ENCODE results near the gene GSK3A. TPM values are rescaled to one million over a fixed set of nuclear protein-coding genes. Genes with fewer than 3 reads are reported as not detected.

The GSK3A gene
- total and polyA plus RNA-seq, 9 of the 15 experiments (the other 6 are each of a cell fraction or from before 2014, with no cell fraction given), result 0.62 to 90.7 (median 33.3) TPM

DNA sequence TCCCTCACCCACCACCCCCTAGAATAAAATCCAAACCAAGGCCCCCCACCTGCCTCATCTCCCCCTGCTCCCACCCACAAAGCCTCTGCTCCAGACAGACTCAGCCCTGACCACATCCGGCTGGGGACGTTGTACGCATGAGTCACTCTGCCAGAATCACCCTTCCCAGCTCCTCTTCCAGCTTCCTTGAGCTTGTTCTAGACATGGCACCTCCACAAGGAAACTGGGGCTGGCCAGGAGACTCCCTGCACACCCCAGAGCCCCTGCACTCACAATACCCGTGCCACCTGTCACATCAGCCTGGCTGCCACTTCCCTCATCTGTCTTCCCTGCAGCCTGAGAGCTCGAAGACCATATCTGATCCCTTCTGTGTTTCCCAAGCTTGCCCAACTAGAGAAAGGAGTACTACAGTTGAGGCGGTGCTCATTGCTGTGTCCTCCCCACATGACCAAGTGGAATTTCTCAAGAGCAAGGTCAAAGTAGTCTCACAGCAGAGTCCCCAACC, 34.6 kb downstream of the GSK3A start (continued):
- TF ChIP-seq, protein P1, sequence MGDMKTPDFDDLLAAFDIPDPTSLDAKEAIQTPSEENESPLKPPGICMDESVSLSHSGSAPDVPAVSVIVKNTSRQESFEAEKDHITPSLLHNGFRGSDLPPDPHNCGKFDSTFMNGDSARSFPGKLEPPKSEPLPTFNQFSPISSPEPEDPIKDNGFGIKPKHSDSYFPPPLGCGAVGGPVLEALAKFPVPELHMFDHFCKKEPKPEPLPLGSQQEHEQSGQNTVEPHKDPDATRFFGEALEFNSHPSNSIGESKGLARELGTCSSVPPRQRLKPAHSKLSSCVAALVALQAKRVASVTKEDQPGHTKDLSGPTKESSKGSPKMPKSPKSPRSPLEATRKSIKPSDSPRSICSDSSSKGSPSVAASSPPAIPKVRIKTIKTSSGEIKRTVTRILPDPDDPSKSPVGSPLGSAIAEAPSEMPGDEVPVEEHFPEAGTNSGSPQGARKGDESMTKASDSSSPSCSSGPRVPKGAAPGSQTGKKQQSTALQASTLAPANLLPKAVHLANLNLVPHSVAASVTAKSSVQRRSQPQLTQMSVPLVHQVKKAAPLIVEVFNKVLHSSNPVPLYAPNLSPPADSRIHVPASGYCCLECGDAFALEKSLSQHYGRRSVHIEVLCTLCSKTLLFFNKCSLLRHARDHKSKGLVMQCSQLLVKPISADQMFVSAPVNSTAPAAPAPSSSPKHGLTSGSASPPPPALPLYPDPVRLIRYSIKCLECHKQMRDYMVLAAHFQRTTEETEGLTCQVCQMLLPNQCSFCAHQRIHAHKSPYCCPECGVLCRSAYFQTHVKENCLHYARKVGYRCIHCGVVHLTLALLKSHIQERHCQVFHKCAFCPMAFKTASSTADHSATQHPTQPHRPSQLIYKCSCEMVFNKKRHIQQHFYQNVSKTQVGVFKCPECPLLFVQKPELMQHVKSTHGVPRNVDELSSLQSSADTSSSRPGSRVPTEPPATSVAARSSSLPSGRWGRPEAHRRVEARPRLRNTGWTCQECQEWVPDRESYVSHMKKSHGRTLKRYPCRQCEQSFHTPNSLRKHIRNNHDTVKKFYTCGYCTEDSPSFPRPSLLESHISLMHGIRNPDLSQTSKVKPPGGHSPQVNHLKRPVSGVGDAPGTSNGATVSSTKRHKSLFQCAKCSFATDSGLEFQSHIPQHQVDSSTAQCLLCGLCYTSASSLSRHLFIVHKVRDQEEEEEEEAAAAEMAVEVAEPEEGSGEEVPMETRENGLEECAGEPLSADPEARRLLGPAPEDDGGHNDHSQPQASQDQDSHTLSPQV (IDR thresholded peaks at IDR 0.05), result peak; percentile 67
- TF ChIP-seq BACH1 (tag; IDR thresholded peaks at IDR 0.05) (no peak), ETS2 (tag; IDR thresholded peaks at IDR 0.05; ENCODE audit: borderline replicate concordance, poor library complexity, severe bottlenecking) (no peak)

DNA sequence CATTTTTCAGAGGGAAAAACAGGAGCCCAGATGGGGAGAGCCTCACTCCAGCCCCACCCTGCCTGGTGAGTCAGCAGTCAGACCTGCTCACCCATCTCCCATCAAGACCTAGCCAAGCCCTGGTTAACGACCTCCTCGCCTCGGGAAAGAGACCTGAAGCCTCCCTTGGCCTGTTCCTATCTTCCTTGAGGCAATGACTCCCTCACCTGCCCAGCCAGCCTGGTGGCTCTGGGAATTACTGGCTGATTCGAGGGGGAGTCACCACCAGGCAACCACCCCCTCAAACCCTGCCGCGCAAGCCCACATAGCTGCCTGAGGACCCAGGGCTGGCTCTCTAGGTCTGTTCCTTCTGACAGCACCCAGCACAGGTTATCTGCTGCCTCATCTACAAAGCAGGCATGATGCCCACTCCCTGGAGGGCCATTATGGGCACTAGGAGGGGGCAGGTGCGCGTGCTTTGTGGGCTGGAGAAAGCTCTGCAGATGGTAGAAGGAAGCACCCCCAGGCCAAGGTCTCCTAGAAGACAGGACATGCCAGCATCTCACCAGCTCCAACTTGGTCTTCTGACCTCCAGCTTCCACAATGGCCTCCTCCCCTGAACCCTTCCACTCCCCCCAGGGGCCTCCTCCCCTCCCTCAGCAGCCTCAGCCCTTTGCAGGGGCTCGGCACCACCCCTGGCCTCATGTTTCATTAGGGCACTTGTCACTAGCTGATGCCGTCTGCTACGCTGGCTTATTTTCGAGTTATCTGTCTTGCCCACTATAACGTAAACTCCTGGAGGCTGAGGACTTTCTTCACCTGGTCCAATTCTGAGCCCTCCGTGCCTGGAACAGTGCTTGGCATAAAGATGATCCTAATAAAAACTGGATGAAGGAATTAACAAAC, 35.3 kb downstream of the GSK3A start:
- Histone ChIP-seq H3K9me3 (replicated peaks; ENCODE audit: control insufficient read depth, insufficient read depth, low read depth, low read length) (no peaks in the 10 kb centered on the region), H3K27ac (ENCODE audit: extremely low read depth, low read depth, low read length) (peak overlapping the region; percentile 80), H3K4me3 (no peak overlapping the region), H2AFZ (ENCODE audit: low read depth, low read length) (no peak overlapping the region), H3K4me1 (replicated peaks in 1 of 2; ENCODE audit: control insufficient read depth in 2 of 2, insufficient read depth in 2 of 2, low read length in 2 of 2) (peaks cover 24 to 27% of the 10 kb centered on the region in 2 experiments), H3K36me3 (ENCODE audit: control insufficient read depth, insufficient read depth, low read length) (peaks cover 94% of the 10 kb centered on the region), H3K4me2 (ENCODE audit: insufficient read depth, low read length) (peak overlapping the region; percentile 57), H3K79me2 (ENCODE audit: control insufficient read depth, insufficient read depth, low read length) (peaks cover 79% of the 10 kb centered on the region), H3K9me1 (ENCODE audit: control insufficient read depth, insufficient read depth, low read length) (no peaks in the 10 kb centered on the region), H4K20me1 (replicated peaks; ENCODE audit: control insufficient read depth, insufficient read depth, low read length) (no peaks in the 10 kb centered on the region; the same call in 1 of the 2 replicates), H3K9ac (ENCODE audit: insufficient read depth in 1 of 2, low read depth in 2 of 2, low read length in 2 of 2) (peak overlapping the region; percentile 30 to 35; a peak in 3 of 4 replicates), H3K27me3 (ENCODE audit: control insufficient read depth in 2 of 2, insufficient read depth in 2 of 2, low read length in 2 of 2) (no peaks in the 10 kb centered on the region)
- FAIRE-seq (peak; percentile 97), DNase-seq (ENCODE audit: extremely low read depth in 1 of 4, low spot score in 3 of 4) (peak; percentile 49 to 78 (median 62)), ATAC-seq (peak; percentile 83)
- POLR2A ChIA-PET, result interaction anchor here (0.7 to 1.5 kb wide), 3 partner anchors 9 to 129 kb away, joined by 3 to 6 read pairs (median 3); no protein-coding TSS in a partner anchor
- BruUV-seq (replicated peaks), result TSS peak; percentile 12
- CTCF ChIA-PET (ENCODE audit: low intra/inter-chr PET ratio), result interaction anchor here (0.6 kb wide), 1 partner anchor 14 kb away, joined by 4 read pairs; no protein-coding TSS in a partner anchor
- in situ Hi-C loops (cut with MboI), result no loop called here
- 28% methylated on average over 12 of the region's 14 CpGs for WGBS (ENCODE audit: insufficient coverage, low coverage, missing lambda C conversion rate)
- intact Hi-C loops (cut with micrococcal nuclease), result no loop called here
- no peak for TF ChIP-seq CSDE1 (IDR thresholded peaks at IDR 0.05)
- no peak for TF ChIP-seq KDM5B (IDR thresholded peaks at IDR 0.05; ENCODE audit: insufficient replicate concordance, low read depth, low read length)
- no peak for TF ChIP-seq ZNF445 (CRISPR knock-in tag; IDR thresholded peaks at IDR 0.05; ENCODE audit: low read depth)
- no peak for TF ChIP-seq ZNF12 (CRISPR knock-in tag; IDR thresholded peaks at IDR 0.05)
- TF ChIP-seq ZBTB8A (IDR thresholded peaks at IDR 0.05; ENCODE audit: partially characterized antibody), result no peak
- TF ChIP-seq, protein P2, sequence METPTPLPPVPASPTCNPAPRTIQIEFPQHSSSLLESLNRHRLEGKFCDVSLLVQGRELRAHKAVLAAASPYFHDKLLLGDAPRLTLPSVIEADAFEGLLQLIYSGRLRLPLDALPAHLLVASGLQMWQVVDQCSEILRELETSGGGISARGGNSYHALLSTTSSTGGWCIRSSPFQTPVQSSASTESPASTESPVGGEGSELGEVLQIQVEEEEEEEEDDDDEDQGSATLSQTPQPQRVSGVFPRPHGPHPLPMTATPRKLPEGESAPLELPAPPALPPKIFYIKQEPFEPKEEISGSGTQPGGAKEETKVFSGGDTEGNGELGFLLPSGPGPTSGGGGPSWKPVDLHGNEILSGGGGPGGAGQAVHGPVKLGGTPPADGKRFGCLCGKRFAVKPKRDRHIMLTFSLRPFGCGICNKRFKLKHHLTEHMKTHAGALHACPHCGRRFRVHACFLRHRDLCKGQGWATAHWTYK (CRISPR knock-in tag; IDR thresholded peaks at IDR 0.05), result no peak
- TF ChIP-seq COPS2 (conservative IDR thresholded peaks at IDR 0.05), result no peak
- no peak for TF ChIP-seq LCOR (CRISPR knock-in tag; IDR thresholded peaks at IDR 0.05)
- no peak for TF ChIP-seq PHB2 (IDR thresholded peaks at IDR 0.05; ENCODE audit: low read depth)
- TF ChIP-seq BMI1 (IDR thresholded peaks at IDR 0.05; ENCODE audit: low read length), result no peak
